ENCODE results near the gene CIROP. TPM values are rescaled to one million over a fixed set of nuclear protein-coding genes. Genes with fewer than 3 reads are reported as not detected.

Gene CIROP
- total and polyA plus RNA-seq, 4 donors: not detected

DNA sequence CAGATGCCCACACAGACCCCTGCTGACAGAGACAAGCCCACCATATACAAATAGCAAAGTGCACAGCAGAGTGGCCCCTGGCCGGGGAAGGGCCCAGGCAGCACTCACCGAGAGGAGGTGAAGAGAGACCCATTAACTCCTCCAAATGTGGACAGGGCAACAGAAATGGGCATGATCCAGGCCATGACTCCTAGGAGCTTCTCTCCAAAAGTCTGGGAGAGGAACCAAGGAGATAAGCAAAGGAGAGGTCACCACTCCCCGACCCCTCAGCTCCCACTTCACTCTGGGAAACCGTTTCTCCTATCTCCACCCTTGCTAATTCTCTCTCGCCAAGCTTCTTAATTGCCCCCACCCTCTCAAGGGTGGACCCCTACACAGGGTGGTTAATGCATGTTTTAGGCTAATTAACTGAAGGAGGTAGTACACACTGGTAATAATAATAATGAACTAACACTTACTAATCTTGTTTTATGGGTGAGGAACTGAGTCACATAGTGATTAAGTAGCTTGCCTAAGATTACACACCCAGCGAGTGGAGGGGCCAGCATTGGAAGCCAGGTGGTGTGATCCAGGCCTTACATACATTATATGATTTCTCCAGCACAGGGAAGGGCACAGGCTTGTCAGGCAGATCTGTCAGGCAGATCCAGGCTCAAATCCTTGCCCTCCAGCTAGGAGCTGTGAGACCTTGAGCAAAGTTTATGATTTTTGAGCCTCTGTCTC is 33.2 kb upstream of the CIROP start:
- no peak for DNase-seq (ENCODE audit: low spot score)
- 86% methylated on average over 6 of the region's 6 CpGs for WGBS
- H3K27ac ChIP-seq (ENCODE audit: low read depth in 1 of 2, low read length in 2 of 2): no peak overlapping the region
- H3K27me3 ChIP-seq (ENCODE audit: control insufficient read depth in 4 of 4, insufficient read depth in 4 of 4, low read length in 3 of 4): no peaks in the 10 kb centered on the region
- TF ChIP-seq, protein P1, sequence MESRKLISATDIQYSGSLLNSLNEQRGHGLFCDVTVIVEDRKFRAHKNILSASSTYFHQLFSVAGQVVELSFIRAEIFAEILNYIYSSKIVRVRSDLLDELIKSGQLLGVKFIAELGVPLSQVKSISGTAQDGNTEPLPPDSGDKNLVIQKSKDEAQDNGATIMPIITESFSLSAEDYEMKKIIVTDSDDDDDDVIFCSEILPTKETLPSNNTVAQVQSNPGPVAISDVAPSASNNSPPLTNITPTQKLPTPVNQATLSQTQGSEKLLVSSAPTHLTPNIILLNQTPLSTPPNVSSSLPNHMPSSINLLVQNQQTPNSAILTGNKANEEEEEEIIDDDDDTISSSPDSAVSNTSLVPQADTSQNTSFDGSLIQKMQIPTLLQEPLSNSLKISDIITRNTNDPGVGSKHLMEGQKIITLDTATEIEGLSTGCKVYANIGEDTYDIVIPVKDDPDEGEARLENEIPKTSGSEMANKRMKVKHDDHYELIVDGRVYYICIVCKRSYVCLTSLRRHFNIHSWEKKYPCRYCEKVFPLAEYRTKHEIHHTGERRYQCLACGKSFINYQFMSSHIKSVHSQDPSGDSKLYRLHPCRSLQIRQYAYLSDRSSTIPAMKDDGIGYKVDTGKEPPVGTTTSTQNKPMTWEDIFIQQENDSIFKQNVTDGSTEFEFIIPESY (IDR thresholded peaks at IDR 0.05): no peak
- TF ChIP-seq RAD21 (IDR thresholded peaks at IDR 0.05): no peak
- TF ChIP-seq, protein P2, sequence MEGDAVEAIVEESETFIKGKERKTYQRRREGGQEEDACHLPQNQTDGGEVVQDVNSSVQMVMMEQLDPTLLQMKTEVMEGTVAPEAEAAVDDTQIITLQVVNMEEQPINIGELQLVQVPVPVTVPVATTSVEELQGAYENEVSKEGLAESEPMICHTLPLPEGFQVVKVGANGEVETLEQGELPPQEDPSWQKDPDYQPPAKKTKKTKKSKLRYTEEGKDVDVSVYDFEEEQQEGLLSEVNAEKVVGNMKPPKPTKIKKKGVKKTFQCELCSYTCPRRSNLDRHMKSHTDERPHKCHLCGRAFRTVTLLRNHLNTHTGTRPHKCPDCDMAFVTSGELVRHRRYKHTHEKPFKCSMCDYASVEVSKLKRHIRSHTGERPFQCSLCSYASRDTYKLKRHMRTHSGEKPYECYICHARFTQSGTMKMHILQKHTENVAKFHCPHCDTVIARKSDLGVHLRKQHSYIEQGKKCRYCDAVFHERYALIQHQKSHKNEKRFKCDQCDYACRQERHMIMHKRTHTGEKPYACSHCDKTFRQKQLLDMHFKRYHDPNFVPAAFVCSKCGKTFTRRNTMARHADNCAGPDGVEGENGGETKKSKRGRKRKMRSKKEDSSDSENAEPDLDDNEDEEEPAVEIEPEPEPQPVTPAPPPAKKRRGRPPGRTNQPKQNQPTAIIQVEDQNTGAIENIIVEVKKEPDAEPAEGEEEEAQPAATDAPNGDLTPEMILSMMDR (IDR thresholded peaks at IDR 0.05; ENCODE audit: low read depth, low read length, missing input control): no peak
- TF ChIP-seq HNF4G (IDR thresholded peaks at IDR 0.05): no peak
- TF ChIP-seq RXRA (IDR thresholded peaks at IDR 0.05): no peak
- TF ChIP-seq FOXA1 (IDR thresholded peaks at IDR 0.05): no peak
- H3K9me3 ChIP-seq (ENCODE audit: control insufficient read depth in 4 of 4, low read length in 3 of 4): no peaks in the 10 kb centered on the region
- H3K4me1 ChIP-seq (ENCODE audit: control insufficient read depth in 4 of 4, insufficient read depth in 4 of 4, low read length in 3 of 4): no peaks in the 10 kb centered on the region
- peaks cover 0 to 2% (median 1%) of the 10 kb centered on the region in 4 donors for H3K36me3 ChIP-seq (ENCODE audit: control insufficient read depth in 4 of 4, insufficient read depth in 3 of 4, low read depth in 1 of 4, low read length in 3 of 4)
- H3K9ac ChIP-seq (ENCODE audit: low read depth in 1 of 2, low read length in 2 of 2): no peak overlapping the region
- no peak overlapping the region for H3K4me3 ChIP-seq (ENCODE audit: low read depth in 1 of 3, low read length in 3 of 3)

DNA sequence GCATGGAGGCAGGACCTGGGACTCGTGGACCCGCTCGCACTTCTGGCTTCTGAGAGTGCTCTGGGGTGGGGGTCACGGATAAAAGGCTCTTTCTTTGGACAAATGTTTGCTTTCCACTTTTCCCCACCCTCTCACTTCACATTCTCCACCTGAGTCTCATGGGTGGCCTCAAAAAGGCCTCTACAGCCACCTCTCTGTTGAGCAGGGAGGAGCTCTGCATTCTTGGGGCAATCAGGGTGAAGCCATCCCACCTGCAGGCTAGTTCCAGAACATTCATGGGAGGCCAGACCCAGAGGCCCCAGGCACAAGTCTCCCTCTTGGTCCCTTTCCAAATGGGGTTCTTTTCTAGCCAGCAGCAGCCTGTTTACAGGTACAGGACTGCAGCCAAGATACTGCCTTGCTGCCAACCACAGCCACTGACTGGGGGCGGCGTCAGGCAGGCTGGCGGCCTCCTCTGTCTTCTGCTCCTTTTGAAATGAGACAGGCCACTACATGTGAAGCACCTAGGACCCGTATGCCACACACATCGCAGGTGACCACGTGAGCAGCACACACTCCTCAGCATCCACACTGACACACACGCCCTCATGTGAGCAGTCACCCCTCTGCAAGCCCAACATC is 32.5 kb upstream of the CIROP start:
- no peak for DNase-seq (ENCODE audit: low spot score)
- WGBS: 86% methylated on average over 11 of the region's 11 CpGs
- no peak overlapping the region for H3K4me3 ChIP-seq (ENCODE audit: low read depth in 1 of 3, low read length in 3 of 3)
- H3K9me3 ChIP-seq (ENCODE audit: control insufficient read depth in 4 of 4, low read length in 3 of 4): no peaks in the 10 kb centered on the region
- H3K36me3 ChIP-seq (ENCODE audit: control insufficient read depth in 4 of 4, insufficient read depth in 3 of 4, low read depth in 1 of 4, low read length in 3 of 4): peaks cover 0 to 2% (median 1%) of the 10 kb centered on the region in 4 donors
- no peaks in the 10 kb centered on the region for H3K27me3 ChIP-seq (ENCODE audit: control insufficient read depth in 4 of 4, insufficient read depth in 4 of 4, low read length in 3 of 4)
- TF ChIP-seq, protein P3, sequence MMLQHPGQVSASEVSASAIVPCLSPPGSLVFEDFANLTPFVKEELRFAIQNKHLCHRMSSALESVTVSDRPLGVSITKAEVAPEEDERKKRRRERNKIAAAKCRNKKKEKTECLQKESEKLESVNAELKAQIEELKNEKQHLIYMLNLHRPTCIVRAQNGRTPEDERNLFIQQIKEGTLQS (IDR thresholded peaks at IDR 0.05): no peak
- TF ChIP-seq HNF4A (conservative IDR thresholded peaks at IDR 0.05): no peak
- no peak for TF ChIP-seq SP1 (IDR thresholded peaks at IDR 0.05)
- no peak for TF ChIP-seq TAF1 (conservative IDR thresholded peaks at IDR 0.05)
- TF ChIP-seq FOXA2 (IDR thresholded peaks at IDR 0.05): no peak
- TF ChIP-seq, protein P4, sequence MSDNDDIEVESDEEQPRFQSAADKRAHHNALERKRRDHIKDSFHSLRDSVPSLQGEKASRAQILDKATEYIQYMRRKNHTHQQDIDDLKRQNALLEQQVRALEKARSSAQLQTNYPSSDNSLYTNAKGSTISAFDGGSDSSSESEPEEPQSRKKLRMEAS (IDR thresholded peaks at IDR 0.05): no peak
- TF ChIP-seq NR2F2 (IDR thresholded peaks at IDR 0.05): no peak
- TF ChIP-seq RAD21 (IDR thresholded peaks at IDR 0.05): no peak
- no peak for TF ChIP-seq FOXA1 (IDR thresholded peaks at IDR 0.05)
- TF ChIP-seq, protein P5, sequence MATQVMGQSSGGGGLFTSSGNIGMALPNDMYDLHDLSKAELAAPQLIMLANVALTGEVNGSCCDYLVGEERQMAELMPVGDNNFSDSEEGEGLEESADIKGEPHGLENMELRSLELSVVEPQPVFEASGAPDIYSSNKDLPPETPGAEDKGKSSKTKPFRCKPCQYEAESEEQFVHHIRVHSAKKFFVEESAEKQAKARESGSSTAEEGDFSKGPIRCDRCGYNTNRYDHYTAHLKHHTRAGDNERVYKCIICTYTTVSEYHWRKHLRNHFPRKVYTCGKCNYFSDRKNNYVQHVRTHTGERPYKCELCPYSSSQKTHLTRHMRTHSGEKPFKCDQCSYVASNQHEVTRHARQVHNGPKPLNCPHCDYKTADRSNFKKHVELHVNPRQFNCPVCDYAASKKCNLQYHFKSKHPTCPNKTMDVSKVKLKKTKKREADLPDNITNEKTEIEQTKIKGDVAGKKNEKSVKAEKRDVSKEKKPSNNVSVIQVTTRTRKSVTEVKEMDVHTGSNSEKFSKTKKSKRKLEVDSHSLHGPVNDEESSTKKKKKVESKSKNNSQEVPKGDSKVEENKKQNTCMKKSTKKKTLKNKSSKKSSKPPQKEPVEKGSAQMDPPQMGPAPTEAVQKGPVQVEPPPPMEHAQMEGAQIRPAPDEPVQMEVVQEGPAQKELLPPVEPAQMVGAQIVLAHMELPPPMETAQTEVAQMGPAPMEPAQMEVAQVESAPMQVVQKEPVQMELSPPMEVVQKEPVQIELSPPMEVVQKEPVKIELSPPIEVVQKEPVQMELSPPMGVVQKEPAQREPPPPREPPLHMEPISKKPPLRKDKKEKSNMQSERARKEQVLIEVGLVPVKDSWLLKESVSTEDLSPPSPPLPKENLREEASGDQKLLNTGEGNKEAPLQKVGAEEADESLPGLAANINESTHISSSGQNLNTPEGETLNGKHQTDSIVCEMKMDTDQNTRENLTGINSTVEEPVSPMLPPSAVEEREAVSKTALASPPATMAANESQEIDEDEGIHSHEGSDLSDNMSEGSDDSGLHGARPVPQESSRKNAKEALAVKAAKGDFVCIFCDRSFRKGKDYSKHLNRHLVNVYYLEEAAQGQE (IDR thresholded peaks at IDR 0.05): no peak
- H3K27ac ChIP-seq (ENCODE audit: low read depth in 1 of 2, low read length in 2 of 2): no peak overlapping the region
- H3K9ac ChIP-seq (ENCODE audit: low read depth in 1 of 2, low read length in 2 of 2): no peak overlapping the region
- H3K4me1 ChIP-seq (ENCODE audit: control insufficient read depth in 4 of 4, insufficient read depth in 4 of 4, low read length in 3 of 4): no peaks in the 10 kb centered on the region
